GM21360 (cell line): ENCODE results near the gene MBNL2.

Source experiments
- ATAC-seq: cut with Tn5 transposase; IDR thresholded peaks from one replicate; pipeline ENCODE4 v1.9.1; 2021; ENCODE audit warnings: mild to moderate bottlenecking, moderate library complexity; ENCODE audit not compliant: unreplicated experiment

Gene MBNL2

DNA sequence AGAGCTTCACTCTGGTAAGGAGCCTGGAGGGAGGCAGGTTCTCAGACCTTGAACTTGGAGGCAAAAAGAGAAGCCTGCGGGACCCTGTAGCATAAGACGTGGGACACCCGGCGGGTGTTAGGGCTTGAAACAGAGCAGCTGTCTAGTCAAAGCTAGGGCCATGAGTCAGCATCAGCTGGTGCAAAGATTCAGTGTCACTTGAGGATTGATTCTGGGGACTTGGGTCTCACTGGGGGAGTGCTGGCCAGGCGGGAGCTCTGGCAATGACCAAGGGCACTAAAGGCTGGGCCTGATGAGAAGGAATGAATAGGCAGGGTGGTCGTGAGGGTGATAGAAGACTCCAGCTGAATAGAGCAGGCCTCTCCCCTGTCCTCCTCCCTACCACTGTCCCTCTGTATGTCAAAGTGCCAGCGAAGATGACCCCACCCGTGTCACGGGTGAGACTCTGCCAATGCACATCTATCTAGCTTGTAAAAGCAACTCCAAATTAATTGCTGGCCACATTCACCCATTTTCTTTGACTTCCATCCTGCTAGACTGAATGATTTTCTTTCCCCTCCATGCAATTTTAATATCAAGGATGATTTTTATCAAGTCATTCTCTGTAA lies 97.1 kb downstream of the MBNL2 start:
- ATAC-seq: no peak

DNA sequence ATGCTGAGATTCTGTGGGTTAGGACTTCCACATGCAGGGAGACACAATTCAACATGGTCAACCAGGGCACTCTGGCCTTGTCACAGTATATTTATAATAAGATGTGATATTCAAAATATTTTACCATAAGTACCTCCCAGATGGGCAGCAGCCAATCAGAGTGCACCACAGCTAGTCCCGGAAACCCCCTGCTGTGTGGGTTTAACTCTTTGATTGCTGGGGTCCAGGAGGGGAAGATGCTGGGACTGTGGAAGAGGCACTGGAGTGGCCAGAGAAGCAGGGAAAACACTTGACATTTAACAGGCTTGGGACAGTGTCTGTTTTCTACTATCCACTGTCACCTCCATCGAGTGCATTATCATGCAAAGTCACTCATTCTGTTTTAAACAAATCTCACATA lies 99.0 kb downstream of the MBNL2 start:
- no peak for ATAC-seq

DNA sequence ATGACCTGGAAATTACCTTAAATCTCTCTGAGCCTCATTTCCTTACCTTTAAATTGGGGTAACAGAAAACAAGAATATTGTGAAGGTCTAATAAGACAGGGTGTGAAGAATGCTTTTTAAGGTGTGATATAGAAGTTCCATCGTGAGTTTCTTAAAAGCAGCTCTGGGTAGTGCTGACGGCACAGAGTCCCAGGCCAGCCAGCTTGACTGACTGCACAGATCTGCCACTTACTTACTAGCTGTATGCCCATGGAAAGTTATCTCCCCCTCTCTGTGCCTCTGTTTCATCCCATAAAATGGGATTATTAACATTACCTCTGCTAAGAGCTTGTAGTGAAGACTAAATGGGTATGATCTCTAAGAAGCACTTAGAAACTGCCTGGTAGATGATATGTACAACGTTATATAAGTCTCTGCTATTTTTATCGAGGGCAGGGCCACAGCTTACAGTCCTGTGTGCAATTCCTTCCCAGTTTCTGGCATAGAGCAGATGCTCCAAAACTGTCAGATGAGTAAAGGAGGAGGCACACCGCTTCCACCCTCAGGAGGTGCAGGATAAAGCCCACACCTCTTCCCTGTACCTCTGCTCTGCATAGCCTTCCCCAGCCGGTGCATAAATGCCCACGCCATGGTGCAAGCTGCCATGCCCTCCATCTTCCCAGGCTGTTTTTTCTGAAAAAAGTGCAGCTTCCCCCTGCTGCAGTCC lies 99.6 kb downstream of the MBNL2 start:
- ATAC-seq: no peak

DNA sequence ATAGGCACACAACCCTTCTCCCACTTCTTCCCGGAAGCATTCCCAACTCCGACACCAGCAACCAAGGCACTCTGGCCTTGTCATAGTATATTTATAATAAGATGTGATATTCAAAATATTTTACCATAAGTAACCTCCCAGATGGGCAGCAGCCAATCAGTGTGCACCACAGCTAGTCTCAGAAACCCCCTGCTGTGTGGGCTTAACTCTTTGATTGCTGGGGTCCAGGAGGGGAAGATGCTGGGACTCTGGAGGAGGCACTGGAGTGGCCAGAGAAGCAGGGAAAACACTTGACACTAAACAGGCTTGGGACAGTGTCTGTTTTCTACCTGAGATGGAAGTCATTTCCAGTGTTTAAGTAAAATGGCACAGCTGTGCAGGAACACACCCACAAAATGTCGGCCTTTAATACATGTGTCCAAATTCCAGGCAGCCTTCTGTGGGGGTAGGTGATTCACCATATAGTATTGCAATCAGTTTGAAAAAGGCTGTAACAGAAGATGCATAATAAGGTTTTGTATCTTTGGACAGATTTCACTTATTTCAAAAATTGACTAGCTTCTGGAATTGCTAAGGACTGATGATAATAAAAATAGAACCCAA lies 100.7 kb downstream of the MBNL2 start:
- ATAC-seq: no peak

DNA sequence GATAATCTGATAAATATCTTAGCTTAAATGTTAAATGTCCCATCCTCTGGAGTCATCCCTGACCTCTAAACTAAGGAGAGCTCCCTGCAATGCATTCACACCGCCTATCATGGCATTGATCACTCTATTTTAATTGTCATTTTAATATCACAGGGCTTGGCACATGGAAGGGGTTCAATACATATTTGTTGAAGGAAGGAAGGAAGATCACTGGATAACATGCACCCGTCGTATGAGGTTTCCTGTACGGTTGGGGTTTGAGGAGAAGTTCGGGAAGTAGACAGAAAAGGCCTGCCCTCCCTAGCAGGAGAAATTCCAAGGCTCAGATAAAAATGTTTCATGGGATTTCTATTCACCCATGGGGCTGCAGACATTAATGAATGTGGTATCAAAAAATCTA lies 102.0 kb downstream of the MBNL2 start:
- ATAC-seq: no peak

DNA sequence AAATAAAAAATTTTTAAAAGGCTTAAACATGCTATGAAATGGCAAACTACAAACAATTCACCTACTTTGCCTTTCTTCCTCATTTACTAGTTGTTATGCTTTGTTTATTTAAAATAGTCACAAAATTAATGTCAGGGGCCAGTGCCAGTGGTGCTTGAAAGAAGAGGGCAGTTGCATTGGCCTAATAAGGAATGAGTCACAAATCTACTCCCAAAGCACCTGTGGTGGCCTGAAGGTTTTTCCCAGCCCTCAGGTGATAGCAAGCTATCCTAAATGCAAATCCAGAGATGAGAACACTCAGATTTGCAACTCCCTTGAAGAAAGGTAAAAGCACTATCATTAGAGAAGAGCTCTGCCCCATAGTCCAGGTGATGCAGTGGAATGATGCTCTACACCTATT lies 103.6 kb downstream of the MBNL2 start:
- no peak for ATAC-seq

DNA sequence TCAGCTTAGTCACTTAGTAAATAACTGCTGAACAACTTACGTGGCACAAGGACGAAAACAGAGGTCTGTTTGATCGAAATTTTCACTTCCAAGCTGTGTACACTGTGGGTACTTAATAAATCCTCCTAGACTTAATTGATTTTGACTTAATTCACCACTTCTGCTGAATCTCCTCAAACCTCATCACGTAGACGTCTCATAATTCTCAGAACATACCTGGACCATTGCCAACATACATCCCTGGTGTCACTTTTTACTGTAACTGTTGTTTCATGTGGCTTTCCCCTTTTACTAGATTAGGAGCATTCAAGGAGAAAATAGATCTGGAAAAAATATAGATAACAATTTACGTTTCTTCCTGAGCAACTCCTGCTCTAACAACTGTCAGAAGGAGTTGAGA lies 105.0 kb downstream of the MBNL2 start:
- ATAC-seq: no peak

DNA sequence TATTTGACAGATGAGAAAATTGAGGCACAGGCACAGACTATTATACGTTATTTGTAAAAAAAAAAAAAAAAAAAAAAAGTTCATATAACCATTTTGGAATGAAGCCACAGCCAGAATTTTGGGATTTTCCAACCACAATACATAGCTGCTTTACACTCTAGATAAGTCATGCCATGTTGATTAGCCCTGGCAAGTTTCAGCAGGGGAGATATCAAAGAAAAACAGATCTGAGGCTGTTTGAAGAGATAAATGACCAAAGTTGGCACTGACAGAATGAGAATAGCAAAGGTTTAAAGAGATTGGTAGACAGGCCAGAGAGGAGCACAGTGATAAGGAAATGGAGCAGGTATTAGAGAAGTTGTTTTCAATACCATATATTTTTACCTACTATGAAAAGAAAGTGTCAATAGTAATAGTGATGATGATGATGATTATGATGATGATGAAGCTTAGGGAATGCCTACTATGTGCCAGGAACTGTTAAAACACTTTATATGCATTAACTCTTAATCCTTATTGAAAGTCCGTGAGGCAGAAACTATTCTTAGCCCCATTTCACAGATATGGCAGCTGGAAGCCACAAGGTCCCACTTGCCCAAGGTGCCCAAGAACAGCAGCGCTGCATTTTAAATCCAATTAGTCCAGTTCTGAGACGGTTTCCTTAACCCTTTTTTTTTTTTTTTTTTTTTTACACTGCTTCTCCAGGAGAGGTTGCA lies 105.5 kb downstream of the MBNL2 start:
- no peak for ATAC-seq

DNA sequence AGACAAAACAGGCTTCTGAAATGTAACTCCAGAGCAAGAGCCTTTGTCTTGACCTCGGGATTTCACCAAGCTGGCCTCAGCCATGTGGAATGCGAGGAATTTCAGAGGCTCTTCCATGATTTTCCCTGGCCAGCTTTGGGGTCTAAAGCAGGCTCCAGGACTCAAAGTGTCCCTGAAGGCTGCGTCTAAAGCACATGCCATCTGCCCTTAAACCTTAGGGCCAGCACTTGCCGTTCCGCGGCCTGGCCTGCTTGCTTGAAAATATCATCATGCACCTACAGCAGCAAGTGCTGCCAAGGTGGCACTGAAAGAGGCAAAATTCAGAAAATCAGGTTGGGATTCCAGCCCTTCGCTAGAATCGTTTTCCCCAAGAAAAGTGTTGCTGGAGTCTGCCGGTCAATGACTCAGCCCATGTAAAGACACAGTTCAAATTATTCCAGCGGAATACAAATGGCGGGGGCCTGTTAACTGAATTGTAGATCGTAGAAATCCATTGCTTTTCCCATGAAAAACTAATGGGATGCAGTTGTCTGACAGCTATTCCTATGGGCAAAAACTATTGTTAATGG lies 106.2 kb downstream of the MBNL2 start:
- no peak for ATAC-seq

DNA sequence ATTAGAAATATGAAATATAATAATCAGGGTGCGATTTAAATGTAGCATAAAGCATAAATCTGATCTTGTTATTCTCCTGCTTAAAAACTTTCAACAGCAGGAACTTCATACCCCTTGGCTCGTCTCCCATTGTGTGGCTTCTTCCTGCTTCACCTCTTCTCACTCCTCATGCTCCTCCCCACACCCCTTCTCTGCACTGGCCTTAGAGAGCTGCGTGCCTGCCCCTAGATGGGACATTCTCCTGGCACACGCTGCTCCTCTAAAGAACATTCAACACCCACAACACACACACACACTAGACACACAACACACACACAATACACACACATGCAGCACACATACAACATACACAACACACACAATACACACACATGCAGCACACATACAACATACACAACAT lies 107.2 kb downstream of the MBNL2 start:
- ATAC-seq: no peak

DNA sequence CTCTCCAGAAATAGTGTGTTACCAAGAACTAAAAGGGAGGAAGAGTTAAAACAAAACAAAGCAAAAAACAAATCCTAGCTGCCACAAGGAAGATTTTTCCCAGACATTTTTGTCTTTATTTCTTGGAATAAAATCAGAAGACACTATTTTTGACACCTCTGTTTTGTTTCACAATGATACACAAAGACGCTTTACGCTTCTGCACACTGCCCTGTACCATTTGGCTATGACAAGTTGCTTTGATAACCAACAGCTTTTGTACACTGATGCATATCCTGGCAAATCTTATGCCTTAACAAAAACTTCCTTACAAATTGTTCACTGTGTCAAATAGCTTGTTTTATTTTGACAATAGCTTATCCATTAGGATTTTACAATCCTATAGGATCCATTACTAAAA lies 108.3 kb downstream of the MBNL2 start:
- no peak for ATAC-seq

DNA sequence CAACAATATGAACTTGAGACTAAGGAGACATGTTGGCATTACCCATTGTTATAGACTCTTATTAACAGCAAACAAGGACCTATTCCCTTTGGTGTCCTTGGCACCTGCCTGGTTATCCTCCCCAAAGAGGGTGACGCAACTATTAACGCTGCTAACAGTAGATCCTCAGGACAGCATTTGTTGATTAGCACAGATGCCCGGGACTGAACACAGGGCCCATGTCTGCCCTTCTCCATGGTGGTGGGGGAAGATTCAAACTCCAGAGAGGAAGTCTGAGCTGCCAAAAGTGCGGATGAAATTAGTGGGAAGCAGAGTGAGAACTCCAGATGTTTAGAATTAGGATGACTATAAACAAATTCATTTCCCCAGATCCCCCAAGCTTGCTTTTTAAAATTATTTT lies 110.6 kb downstream of the MBNL2 start:
- no peak for ATAC-seq

DNA sequence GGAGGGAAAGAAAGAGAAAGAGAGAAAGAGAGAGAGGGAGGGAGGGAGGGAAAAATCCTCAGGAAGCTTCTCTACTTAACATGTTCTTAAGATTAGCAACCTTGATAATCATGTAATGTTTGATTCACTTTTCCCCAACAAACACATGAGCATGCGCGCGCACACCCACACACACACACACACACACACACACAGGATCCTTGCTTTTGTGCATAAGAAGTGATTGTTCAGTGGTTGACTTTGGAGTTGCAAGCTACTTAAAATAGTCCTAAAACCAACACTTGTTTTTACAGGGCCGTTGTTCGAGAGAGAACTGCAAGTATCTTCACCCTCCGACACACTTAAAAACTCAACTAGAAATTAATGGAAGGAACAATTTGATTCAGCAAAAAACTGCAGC lies 111.8 kb downstream of the MBNL2 start:
- ATAC-seq: no peak

DNA sequence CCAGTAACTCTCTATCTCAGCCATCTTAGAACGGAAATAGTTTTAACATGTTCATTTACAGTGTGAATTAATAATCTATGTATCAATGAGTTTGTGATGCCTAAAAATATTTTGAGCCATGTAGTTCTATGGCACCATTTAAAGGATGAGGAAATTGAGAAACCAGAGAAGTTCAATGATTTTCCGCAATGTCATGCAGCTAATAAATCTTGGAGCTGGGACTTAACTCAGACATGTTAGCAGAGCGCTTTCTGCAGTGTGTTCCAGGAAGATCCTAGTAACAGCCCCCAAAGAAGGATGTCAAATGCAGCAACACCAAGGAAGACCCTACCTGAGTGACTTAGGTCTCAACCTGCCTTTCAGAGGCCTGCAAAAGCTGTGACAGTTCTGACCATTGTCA lies 112.6 kb downstream of the MBNL2 start:
- no peak for ATAC-seq

DNA sequence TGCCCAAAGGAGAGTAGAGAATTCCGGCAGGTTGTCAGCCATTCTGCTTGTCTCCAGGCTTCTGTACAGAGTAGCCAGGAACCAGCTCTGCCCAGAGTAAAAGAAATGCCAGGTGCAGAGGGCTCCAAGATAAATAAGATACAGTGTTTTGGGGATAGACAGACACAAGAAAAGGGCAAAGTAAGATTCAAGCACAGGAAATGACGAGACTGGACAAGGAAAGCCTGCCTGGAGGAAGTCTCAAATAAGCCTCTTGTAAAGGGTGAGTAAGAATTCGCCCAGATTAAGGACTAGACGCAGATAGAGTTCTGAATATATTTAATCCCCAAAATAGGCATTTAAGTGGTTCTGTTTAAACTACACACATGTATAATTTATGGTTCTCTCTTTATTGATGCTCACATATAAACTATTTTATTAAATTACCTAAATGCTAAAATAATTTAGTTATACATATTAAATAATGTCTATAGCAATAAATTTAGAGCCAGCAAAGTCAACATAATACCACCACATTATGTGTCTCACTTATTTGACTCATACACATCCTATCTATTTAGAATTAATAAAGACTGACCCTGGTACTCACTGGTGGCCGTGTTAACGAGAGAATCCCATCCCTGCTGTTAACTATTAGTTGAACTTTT lies 113.5 kb downstream of the MBNL2 start:
- ATAC-seq: no peak

DNA sequence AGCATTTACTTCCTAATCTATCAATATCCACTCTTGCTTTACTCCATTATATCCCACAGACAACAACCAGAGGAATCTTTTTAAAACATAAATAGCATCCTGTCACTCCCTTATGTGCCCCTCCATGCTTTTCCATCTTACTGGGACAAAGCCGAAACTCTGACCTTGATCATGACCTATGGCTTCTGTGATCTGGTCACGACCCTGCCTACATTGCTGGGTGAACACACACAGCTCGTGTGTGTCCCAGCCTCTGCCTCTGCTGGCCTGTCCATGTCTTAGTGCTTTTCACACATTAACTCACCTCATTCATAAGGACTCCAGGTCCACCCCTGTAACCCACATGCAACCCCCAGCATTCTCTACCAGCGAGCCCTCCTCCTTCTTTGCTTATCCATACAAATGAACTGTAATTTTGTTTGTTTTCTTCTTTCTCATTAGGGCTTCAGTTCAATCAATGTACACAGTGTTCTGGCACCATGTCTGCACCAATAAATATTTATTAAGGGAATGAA lies 115.9 kb downstream of the MBNL2 start:
- ATAC-seq: no peak

DNA sequence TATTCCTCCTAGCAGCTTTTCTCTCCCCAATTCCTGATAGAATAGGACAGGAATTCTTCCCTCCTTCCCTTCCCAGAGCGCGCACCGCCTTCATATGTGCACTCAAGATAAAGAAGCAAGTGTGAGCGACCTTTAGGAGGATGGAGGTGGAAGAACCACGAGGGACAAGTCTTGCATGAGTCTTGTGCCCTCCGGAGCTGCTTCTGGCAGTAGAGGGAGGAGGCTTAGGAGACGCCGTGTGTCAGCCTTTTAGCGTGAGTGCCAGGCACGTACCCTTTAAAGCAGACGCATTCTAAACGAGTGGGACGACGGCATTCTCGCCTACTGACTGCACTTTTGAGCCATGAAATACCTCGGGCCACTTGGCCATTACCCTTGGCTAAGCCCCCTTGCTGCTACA lies 116.4 kb downstream of the MBNL2 start:
- ATAC-seq: no peak

DNA sequence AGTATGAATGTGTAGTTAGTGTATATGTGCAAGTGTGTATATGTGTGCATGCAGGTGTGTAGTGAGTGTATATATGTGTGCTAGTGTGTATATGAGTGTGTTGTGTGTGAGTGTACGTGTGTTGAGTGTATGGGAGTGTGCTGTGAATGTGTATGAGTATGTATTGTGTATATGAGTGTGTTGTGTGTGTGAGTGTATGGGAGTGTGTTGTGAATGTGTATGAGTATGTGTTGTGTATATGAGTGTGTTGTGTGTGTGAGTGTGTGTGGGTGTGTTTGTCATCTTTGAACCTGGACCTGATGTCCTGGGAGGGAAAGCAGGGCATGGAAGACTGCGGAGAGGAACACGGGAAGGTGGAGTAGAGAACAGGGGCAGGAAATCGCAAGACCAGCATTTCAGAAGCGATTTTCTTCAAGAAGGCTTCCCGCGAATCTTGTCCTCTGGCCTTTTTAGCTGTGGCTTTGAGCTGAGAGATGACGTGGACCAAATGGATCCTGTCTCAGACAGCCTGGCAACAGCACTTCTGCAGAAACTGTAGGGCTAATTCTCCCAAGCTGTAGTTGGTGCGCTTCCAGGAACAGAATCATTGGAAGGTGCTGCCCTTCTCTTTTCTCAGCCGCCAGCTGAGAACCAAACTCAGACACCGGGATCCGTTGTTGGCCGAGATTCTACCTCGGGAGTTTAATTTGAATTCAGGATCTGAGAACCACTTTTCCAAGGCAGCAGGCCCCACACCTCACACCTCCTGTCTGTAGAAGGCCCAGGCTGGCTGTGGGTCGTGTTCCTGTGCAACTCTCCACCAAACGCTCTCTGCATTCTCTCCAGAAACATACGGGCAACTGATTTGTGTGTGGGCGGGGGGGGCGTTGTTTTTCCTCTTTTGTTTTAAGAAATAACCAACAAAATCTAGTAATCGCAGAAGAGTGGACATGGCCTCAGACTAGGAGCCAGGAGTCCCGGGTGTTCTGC lies 117.2 kb downstream of the MBNL2 start:
- ATAC-seq: no peak

DNA sequence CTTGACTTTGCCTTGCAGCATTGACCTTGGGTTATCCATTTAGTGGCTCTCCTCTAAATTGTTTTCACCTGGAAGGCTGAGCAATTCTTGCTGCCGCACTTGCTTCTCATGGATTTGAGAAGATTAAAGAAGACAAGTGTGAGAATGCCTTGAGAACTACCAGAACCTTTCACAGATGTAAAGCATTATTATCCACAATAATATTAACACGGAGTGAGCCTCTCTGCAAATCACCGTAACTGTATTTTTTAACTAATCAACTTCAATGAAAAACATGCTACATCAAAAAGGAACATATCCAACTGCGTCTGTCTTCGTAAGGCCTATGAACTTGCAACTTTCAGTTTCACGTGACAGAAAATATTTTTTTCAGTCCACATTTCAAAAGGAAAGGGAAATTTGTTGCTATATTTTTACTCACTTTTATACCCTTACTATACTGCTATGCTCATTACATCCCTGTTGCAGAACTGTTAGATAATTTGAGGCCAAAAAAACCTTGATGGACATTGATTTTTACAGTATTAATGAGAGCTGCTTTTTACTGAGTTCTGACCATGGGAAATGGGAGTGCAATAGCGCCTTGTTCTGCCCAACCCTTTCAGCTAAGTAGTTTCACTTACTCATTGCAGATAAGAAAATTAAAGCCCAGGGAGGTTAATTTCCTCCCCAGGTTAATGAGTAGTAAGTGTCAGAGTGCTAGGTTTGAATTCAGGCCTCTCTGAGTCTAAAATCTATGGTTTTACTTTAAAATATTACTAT lies 118.0 kb downstream of the MBNL2 start:
- ATAC-seq: no peak
